ENCODE data around the gene DUSP3. TPM values are rescaled to one million over a fixed set of nuclear protein-coding genes. Genes with fewer than 3 reads are reported as not detected.

DUSP3 gene
- total and polyA plus RNA-seq, 2 of the 13 experiments (the other 11 are each of a cell fraction or from before 2014, with no cell fraction given) = 60.0 to 71.5 TPM

GRCh38 chr17:43720311-43721060 is 58.3 kb downstream of the DUSP3 start (continued):
- TF ChIP-seq GATA4 (IDR thresholded peaks at IDR 0.05; ENCODE audit: borderline replicate concordance, low read depth) (no peak), ZSCAN9 (CRISPR knock-in tag; IDR thresholded peaks at IDR 0.05; ENCODE audit: borderline replicate concordance) (no peak), ZNF850 (CRISPR knock-in tag; conservative IDR thresholded peaks at IDR 0.05) (no peak), ZNF616 (CRISPR knock-in tag; IDR thresholded peaks at IDR 0.05; ENCODE audit: low read depth) (no peak; the same call in 1 of the 2 replicates), ZFP62 (CRISPR knock-in tag; IDR thresholded peaks at IDR 0.05) (no peak), ELF3 (CRISPR knock-in tag; IDR thresholded peaks at IDR 0.05) (no peak), NFYB (CRISPR knock-in tag; IDR thresholded peaks at IDR 0.05) (no peak; the same call in 1 of the 2 replicates), ETV6 (CRISPR knock-in tag; conservative IDR thresholded peaks at IDR 0.05) (0 out of 2 replicates have a peak, but pooled peaks have one; percentile 32), ZNF761 (CRISPR knock-in tag; conservative IDR thresholded peaks at IDR 0.05) (peak; percentile 79; the same call in 1 of the 2 replicates), ZFY (CRISPR knock-in tag; IDR thresholded peaks at IDR 0.05) (peak; percentile 88), SKI (IDR thresholded peaks at IDR 0.05; ENCODE audit: partially characterized antibody) (no peak), LBX2 (CRISPR knock-in tag; IDR thresholded peaks at IDR 0.05; ENCODE audit: borderline replicate concordance) (no peak), ZNF333 (CRISPR knock-in tag; IDR thresholded peaks at IDR 0.05; ENCODE audit: borderline replicate concordance) (no peak), TAF1 (CRISPR knock-in tag; IDR thresholded peaks at IDR 0.05) (peak; percentile 50; the same call in 1 of the 2 replicates), ZFP36L1 (CRISPR knock-in tag; IDR thresholded peaks at IDR 0.05) (no peak), ZNF713 (CRISPR knock-in tag; IDR thresholded peaks at IDR 0.05) (no peak), CTCF (CRISPR knock-in tag; IDR thresholded peaks at IDR 0.05) (peak; percentile 6; the same call in 1 of the 2 replicates), ISL2 (CRISPR knock-in tag; IDR thresholded peaks at IDR 0.05) (peak; percentile 56; the same call in 1 of the 2 replicates), CBX1 (IDR thresholded peaks at IDR 0.05; ENCODE audit: low read depth) (peak; percentile 71), HDAC6 (IDR thresholded peaks at IDR 0.05; ENCODE audit: low read depth, low read length) (no peak), SRY (CRISPR knock-in tag; IDR thresholded peaks at IDR 0.05) (no peak), TRIM24 (CRISPR knock-in tag; IDR thresholded peaks at IDR 0.05) (no peak), MEF2D (CRISPR knock-in tag; IDR thresholded peaks at IDR 0.05) (no peak), PHF8 (CRISPR knock-in tag; IDR thresholded peaks at IDR 0.05) (peak; percentile 90), CREB3 (CRISPR knock-in tag; IDR thresholded peaks at IDR 0.05) (no peak)
